ENCODE results near the gene UGP2.

UGP2 gene

GRCh38 chr2:63865159-63865799, 23.6 kb downstream of the UGP2 start:
- peak; percentile 21 for DNase-seq (ENCODE audit: low spot score)

- DNase-seq (ENCODE audit: low spot score) = no peak
Measured at GRCh38 chr2:63866009-63866709, 24.5 kb downstream of the UGP2 start.

- no peak for DNase-seq (ENCODE audit: low spot score)
Measured at GRCh38 chr2:63870679-63871078, 29.0 kb downstream of the UGP2 start.

GRCh38 chr2:63871864-63872263, 30.2 kb downstream of the UGP2 start:
- no peak for DNase-seq (ENCODE audit: low spot score)

- DNase-seq (ENCODE audit: low spot score) = no peak
Measured at GRCh38 chr2:63872571-63873328, 31.1 kb downstream of the UGP2 start.

- DNase-seq (ENCODE audit: low spot score) = no peak
Measured at GRCh38 chr2:63874204-63875130, 32.8 kb downstream of the UGP2 start.

GRCh38 chr2:63875131-63875527, 33.4 kb downstream of the UGP2 start:
- DNase-seq (ENCODE audit: low spot score) = no peak

GRCh38 chr2:63875559-63876245, 34.0 kb downstream of the UGP2 start:
- DNase-seq (ENCODE audit: low spot score) = no peak

- DNase-seq (ENCODE audit: low spot score) = no peak
Measured at GRCh38 chr2:63876311-63876710, 34.6 kb downstream of the UGP2 start.

- no peak for DNase-seq (ENCODE audit: low spot score)
Measured at GRCh38 chr2:63878486-63878885, 36.8 kb downstream of the UGP2 start.

GRCh38 chr2:63879876-63880433, 38.3 kb downstream of the UGP2 start:
- DNase-seq (ENCODE audit: low spot score) = no peak

GRCh38 chr2:63880625-63881024, 38.9 kb downstream of the UGP2 start:
- DNase-seq (ENCODE audit: low spot score) = no peak

GRCh38 chr2:63881205-63881604, 39.5 kb downstream of the UGP2 start:
- no peak for DNase-seq (ENCODE audit: low spot score)

GRCh38 chr2:63882395-63883105, 40.9 kb downstream of the UGP2 start:
- DNase-seq (ENCODE audit: low spot score) = no peak

- DNase-seq (ENCODE audit: low spot score) = no peak
Measured at GRCh38 chr2:63886445-63886844, 44.7 kb downstream of the UGP2 start.

- no peak for DNase-seq (ENCODE audit: low spot score)
Measured at GRCh38 chr2:63888053-63888452, 46.4 kb downstream of the UGP2 start.

- DNase-seq (ENCODE audit: low spot score) = peak; percentile 31
Measured at GRCh38 chr2:63888490-63889402, 47.0 kb downstream of the UGP2 start.

GRCh38 chr2:63890678-63891077, 49.0 kb downstream of the UGP2 start:
- DNase-seq (ENCODE audit: low spot score) = no peak

- DNase-seq (ENCODE audit: low spot score) = no peak
Measured at GRCh38 chr2:63891488-63892030, 49.9 kb downstream of the UGP2 start.

All from HuH-7.5 (cell line).